PC-3 (cell line): ENCODE measurements around the gene UROC1. TPM values are rescaled to one million over a fixed set of nuclear protein-coding genes. Genes with fewer than 3 reads are reported as not detected.

ENCODE experiments used
- ATAC-seq: fragments of 200-7000 bp; cut with Tn5 transposase; 2 replicates; pipeline ENCODE4 v1.9.1; 2020; ENCODE audit warnings: mild to moderate bottlenecking, moderate library complexity
- BruUV-seq: library from RNA; stranded (reverse); fragments of 400-500 nt; replicated peaks from 2 replicates; lab custom pipeline; 2021; lab: Mats Ljungman, UMichigan
- CTCF ChIA-PET: fragments of 300-600 bp; sonication (Branson Sonifier 250); formaldehyde crosslinking; loops from one replicate; lab custom pipeline; 2022; ENCODE audit warnings: antibody characterized with exemption; lab: Charles Lee
- POLR2A ChIA-PET: fragments of 300-600 bp; sonication (Branson Sonifier 250); formaldehyde crosslinking; loops from one replicate; lab custom pipeline; 2022; ENCODE audit warnings: antibody characterized with exemption; ENCODE audit not compliant: unreplicated experiment; lab: Charles Lee
- DNase-seq: peaks from one replicate; pipeline ENCODE4 v3.0.0-alpha.2; 2015
- H2AFZ ChIP-seq: fragments of 300-600 bp; sonication (generic); 2 replicates; pipeline ENCODE4 v1.6.0; 2016; ENCODE audit warnings: antibody characterized with exemption, low read length
- H3F3A ChIP-seq: fragments of 300-600 bp; sonication (generic); one replicate; pipeline ENCODE4 v1.6.0; 2017; ENCODE audit warnings: antibody characterized with exemption, low read length, control low read depth, mild to moderate bottlenecking; ENCODE audit not compliant: unreplicated experiment
- H3K27ac ChIP-seq: fragments of 300-600 bp; sonication (generic); 2 replicates; pipeline ENCODE4 v1.5.1; 2016; ENCODE audit warnings: mild to moderate bottlenecking, low read length
- H3K27me3 ChIP-seq: fragments of 300-600 bp; sonication (generic); 2 replicates; pipeline ENCODE4 v1.6.1; 2016; ENCODE audit warnings: low read length, mixed read lengths
- H3K36me3 ChIP-seq: fragments of 300-600 bp; sonication (generic); 2 replicates; pipeline ENCODE4 v1.6.1; 2016; ENCODE audit warnings: low read depth, mixed run types, low read length, mixed read lengths
- H3K4me1 ChIP-seq: fragments of 300-600 bp; sonication (generic); 2 replicates; pipeline ENCODE4 v1.5.1; 2016; ENCODE audit warnings: low read length; ENCODE audit not compliant: insufficient read depth
- H3K4me2 ChIP-seq: fragments of 300-600 bp; sonication (generic); 2 replicates; pipeline ENCODE4 v1.6.0; 2016; ENCODE audit warnings: low read length
- H3K4me3 ChIP-seq: fragments of 300-600 bp; sonication (generic); 2 replicates; pipeline ENCODE4 v1.5.1; 2016; ENCODE audit warnings: mild to moderate bottlenecking, low read length, mixed read lengths
- H3K79me2 ChIP-seq: fragments of 300-600 bp; sonication (generic); 2 replicates; pipeline ENCODE4 v1.6.1; 2017; ENCODE audit warnings: low read length, mixed read lengths
- H3K9ac ChIP-seq: fragments of 300-600 bp; sonication (generic); 2 replicates; pipeline ENCODE4 v1.6.0; 2016; ENCODE audit warnings: mild to moderate bottlenecking, low read length
- H3K9me2 ChIP-seq: fragments of 300-600 bp; sonication (generic); replicated peaks from 2 replicates; pipeline ENCODE4 v1.6.1; 2016; ENCODE audit warnings: mixed run types, low read length, mixed read lengths
- H3K9me3 ChIP-seq: fragments of 300-600 bp; sonication (generic); 2 replicates; pipeline ENCODE4 v1.6.1; 2016; ENCODE audit warnings: low read length, mixed read lengths
- H4K20me1 ChIP-seq: fragments of 300-600 bp; sonication (generic); 2 replicates; pipeline ENCODE4 v1.6.1; 2016; ENCODE audit warnings: low read length, mixed read lengths
- EZH2 ChIP-seq: fragments of 300-600 bp; sonication (generic); IDR thresholded peaks from one replicate; pipeline ENCODE4 v1.6.1; 2017; ENCODE audit warnings: antibody characterized with exemption, mild to moderate bottlenecking, low read length; ENCODE audit not compliant: unreplicated experiment
- EZH2phosphoT487 ChIP-seq: fragments of 300-600 bp; sonication (generic); IDR thresholded peaks from 2 replicates; pipeline ENCODE4 v1.6.1; 2018; ENCODE audit warnings: mild to moderate bottlenecking, antibody characterized with exemption, low read length, borderline replicate concordance
- intact Hi-C: fragments of 100-400 bp; cut with micrococcal nuclease; formaldehyde crosslinking; loops from 2 replicates; pipeline ENCODE4 v1.9.0; 2023
- total RNA-seq: library from RNA; depleted of rRNA; stranded (reverse); fragments of >200 nt; gene quantifications from 2 replicates; pipeline ENCODE4 v1.2.3, GENCODE V29; 2014
- TF ChIP-seq, protein P1 (sequence below): fragments of 300-600 bp; sonication (generic); conservative IDR thresholded peaks from 2 replicates; pipeline ENCODE4 v1.5.1; 2017; ENCODE audit warnings: antibody characterized with exemption, low read depth, mild to moderate bottlenecking, low read length

Gene UROC1
- total RNA-seq, 1 experiment from 2014 or later, result not detected

DNA sequence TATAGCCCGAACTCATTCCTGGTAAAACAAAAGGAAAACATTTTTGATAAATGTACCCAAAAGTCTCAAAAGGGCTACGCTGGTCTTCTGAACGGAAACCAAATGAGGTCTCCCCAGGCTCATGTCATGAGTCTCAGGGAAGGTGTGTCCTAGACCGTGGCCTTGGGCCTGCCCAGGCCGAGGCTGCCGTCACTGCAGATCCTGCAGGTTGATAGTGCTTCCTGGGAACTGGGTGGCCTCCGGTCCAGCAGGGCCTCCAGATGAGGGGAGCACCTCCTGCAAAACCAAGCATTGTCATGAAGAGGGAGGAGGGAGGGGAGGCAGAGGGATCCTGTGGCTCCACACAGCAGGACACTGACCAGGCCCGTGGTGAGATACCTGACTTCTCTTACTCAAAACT, 79.4 kb downstream of the UROC1 start:
- no peak overlapping the region for H3K4me2 ChIP-seq
- intact Hi-C loops, result no loop called here
- H3K79me2 ChIP-seq, result no peaks in the 10 kb centered on the region
- CTCF ChIA-PET, result no interaction called here
- DNase-seq, result no peak
- H3K9me2 ChIP-seq, result no peaks in the 10 kb centered on the region
- H3K27me3 ChIP-seq, result no peaks in the 10 kb centered on the region
- POLR2A ChIA-PET, result no interaction called here
- H2AFZ ChIP-seq, result no peak overlapping the region
- H3K9me3 ChIP-seq, result no peaks in the 10 kb centered on the region
- no peak overlapping the region for H3K27ac ChIP-seq
- H4K20me1 ChIP-seq, result no peaks in the 10 kb centered on the region
- no peak overlapping the region for H3K9ac ChIP-seq
- no peaks in the 10 kb centered on the region for H3F3A ChIP-seq
- ATAC-seq, result no peak
- no peaks in the 10 kb centered on the region for H3K4me1 ChIP-seq
- BruUV-seq, result no TSS peak
- H3K36me3 ChIP-seq, result no peaks in the 10 kb centered on the region
- no peak overlapping the region for H3K4me3 ChIP-seq
- TF ChIP-seq EZH2phosphoT487 (no peak), EZH2 (no peak)
- TF ChIP-seq, protein P1, sequence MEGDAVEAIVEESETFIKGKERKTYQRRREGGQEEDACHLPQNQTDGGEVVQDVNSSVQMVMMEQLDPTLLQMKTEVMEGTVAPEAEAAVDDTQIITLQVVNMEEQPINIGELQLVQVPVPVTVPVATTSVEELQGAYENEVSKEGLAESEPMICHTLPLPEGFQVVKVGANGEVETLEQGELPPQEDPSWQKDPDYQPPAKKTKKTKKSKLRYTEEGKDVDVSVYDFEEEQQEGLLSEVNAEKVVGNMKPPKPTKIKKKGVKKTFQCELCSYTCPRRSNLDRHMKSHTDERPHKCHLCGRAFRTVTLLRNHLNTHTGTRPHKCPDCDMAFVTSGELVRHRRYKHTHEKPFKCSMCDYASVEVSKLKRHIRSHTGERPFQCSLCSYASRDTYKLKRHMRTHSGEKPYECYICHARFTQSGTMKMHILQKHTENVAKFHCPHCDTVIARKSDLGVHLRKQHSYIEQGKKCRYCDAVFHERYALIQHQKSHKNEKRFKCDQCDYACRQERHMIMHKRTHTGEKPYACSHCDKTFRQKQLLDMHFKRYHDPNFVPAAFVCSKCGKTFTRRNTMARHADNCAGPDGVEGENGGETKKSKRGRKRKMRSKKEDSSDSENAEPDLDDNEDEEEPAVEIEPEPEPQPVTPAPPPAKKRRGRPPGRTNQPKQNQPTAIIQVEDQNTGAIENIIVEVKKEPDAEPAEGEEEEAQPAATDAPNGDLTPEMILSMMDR, result no peak

DNA sequence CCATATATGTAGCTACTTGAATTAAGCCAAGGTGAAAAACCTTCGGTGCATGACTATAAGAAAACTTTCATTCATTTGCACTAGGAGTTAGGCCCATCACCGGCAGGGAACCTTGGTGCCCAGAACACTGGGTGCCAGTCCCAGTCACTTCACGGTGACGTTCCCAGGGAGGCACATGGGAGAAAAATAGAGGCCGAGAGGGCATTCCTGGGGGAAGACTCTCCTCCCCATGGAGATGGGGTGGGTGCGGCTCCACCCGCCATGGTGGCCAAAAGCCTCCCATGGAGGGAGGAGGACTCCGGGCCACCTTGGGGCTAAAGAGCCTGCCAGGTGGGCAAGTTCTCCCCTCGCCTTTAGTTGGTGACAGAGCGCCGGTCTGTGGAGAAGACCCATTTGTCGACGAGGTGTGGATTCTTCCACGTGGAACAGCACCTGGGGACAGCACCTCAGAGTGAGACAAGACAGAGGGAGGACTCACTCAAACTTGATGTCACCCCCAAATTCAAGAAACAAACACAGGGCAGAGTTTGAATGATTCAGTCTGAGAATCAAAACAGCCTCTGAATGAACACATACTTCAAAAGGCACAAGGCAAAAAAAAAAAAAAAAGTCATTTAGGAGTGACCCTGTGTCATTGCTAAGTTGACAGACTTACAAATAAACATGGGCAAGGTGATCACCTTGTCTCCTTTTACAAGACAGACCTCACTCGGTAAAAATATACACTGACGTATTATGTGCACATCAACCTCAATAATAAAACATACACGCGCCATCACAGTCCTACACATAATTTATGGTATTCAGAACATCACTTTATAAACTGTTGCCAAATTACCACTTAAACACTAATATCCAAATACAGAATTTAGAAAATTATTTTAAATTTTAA, 80.5 kb downstream of the UROC1 start:
- Histone ChIP-seq H3K9me3 (no peaks in the 10 kb centered on the region), H3K27ac (no peak overlapping the region), H2AFZ (no peak overlapping the region), H3K9ac (no peak overlapping the region), H3F3A (no peaks in the 10 kb centered on the region), H3K36me3 (no peaks in the 10 kb centered on the region), H3K9me2 (no peaks in the 10 kb centered on the region), H3K4me2 (no peak overlapping the region), H4K20me1 (no peaks in the 10 kb centered on the region), H3K27me3 (no peaks in the 10 kb centered on the region), H3K79me2 (no peaks in the 10 kb centered on the region), H3K4me3 (no peak overlapping the region), H3K4me1 (no peaks in the 10 kb centered on the region)
- ChIA-PET CTCF (no interaction called here), POLR2A (no interaction called here)
- ATAC-seq, result no peak
- TF ChIP-seq EZH2phosphoT487 (no peak), EZH2 (no peak)
- TF ChIP-seq, protein P1, result no peak
- DNase-seq, result no peak
- BruUV-seq, result no TSS peak
- intact Hi-C loops, result no loop called here
